GM18508 (cell line): Measurements from ENCODE around the gene CDK19.
"Not testable (repeated sequence)": the region's sequence is repeated elsewhere in the genome, so short reads cannot be mapped to it uniquely, and the experiment has no call there.

Experiments used
- ATAC-seq: cut with Tn5 transposase; IDR thresholded peaks from one replicate; pipeline ENCODE4 v1.9.1; 2021; ENCODE audit warnings: moderate number of reproducible peaks; ENCODE audit not compliant: insufficient read depth, unreplicated experiment

CDK19 gene

DNA sequence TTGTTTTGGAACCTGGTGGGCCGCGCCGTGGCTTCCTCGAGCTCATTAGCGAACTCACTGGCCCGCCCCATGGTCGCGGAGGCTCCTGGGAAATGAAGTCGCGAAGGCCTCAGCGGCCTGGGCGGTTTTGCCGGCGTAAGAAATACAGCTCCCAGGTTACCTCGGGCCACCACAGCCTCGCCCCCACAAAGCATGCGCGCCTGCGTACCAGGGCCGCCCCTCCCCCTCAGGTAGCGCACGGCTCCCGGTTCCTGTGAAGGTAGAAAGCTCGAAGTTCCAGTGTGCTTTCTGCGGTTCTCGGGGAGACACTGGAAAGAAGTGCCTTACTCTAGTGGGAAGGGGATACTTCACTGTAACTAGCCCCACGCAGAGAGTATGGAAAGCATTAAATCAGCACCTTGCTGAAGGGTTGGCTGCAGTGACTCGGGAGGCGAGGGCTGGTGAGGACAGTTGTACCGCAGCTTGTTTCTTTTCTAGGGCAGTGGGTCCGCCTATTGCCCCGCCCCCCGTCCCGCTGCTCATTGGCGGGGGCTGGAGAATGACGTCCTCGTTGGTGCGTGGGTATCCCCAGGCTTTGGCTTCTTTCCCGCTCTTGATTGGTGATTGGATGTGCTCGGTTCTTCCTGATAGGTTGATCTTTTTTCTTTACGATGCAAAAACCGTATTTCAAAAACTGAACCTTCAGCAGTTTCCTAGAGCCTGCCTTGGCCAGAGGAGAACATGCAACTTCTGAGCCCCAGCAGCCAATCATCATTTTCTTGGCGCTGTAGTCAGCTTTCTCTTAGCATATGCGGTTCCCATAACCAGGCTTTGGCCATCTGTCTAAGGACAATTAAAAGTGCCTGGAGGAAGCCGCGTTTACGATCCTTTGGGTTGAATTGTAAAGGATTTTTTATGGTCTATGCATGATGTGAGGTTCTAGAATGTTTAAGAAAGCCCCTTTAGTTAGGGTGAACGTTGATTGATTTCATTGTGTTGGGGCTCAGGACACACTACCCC is at the start of gene CDK19:
Gene CDK19, minus strand, starts transcription at position 59 of the 999 bp plus-strand sequence. CDS start 333 bp downstream, outside the sequence.
- ATAC-seq = peak; percentile 62

DNA sequence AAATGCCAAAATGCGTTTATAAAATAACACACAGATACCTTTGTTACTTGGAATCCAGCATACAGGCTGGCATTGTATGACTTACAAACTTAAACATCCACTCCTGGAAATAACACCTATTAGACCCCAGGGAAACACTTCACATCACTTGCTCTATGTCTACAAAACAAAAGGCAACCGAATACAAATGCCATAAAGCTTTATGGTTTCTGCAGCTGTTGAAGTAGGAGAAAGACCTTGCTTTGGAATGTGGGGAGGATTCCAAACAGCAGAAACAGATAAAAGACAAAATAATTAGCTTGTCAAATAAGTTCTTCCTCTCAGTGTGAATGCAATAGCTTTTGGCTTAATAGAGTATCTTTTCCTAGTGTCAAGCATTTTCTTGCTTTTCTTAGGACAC is 49.6 kb upstream of the CDK19 start:
- ATAC-seq = no peak

GRCh38 chr6:110859335-110859792 is 44.1 kb upstream of the CDK19 start:
- no peak for ATAC-seq

DNA sequence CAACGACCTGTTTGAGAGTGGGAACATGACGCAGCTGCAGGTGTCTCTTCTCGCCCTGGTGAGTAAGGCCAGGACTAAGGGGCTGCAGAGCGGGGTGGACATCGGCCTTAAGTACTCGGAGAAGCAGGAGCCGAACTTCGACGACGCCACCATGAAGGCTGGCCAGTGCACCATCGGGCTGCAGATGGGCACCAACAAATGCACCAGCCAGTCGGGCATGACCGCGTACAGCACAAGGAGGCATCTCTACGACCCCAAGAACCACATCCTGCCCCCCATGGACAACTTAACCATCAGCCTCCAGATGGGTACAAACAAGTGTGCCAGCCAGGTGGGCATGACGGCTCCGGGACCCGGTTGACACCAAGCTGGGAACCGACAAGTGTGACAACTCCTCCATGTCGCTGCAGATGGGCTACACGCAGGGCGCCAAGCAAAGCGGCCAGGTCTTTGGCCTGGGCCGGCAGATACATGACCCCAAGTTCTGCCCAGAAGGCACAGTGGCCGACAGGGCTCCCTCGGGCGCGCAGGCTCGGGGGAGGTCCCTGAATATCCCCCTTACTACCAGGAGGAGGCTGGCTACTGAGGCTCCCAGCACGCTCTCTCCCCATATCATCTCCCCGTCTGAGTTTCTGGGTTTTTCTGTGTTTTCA is 43.4 kb upstream of the CDK19 start:
- no peak for ATAC-seq

GRCh38 chr6:110858016-110858415 is 42.7 kb upstream of the CDK19 start:
- no peak for ATAC-seq

DNA sequence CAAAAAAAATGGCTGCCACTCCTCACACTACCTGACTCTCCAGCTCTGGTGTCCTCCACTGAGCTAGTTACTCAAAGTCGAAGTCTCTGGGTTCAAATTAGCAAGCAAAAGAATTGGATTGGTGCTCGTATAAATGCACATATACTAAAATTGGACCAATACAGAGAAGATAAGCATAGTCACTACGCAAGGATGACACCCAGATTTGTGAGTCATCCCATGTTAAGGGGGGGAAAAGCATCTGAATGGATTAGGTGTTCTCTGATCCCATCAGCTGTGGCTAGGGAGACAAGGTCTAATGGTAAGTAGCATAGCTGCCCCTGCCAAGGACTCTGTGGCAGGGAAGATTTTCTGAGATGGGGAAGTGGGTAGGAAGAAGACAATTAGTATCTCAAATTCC is 41.0 kb upstream of the CDK19 start:
- ATAC-seq = no peak

GRCh38 chr6:110853754-110854477 is 38.6 kb upstream of the CDK19 start:
- no peak for ATAC-seq

DNA sequence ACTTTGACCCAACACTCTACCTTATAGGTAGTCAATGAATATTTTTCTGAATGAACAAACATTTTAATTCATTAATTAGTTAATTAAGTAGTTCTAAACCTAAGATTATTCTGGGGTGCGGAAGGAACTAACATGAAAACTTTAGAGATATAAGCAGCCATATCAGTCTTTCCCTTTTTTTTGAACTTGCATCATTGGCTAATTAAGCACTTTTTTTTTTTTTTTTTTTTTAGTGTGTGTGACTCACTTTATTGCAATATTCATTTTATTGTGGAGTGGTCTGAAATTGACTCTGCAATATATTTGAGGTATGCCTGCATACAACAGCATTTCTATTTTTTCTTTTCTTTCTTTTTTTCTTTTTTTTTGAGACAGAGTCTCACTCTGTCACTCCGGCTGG is 37.5 kb upstream of the CDK19 start:
- no peak for ATAC-seq

- ATAC-seq = no peak
Measured at GRCh38 chr6:110849781-110850180, 34.5 kb upstream of the CDK19 start.

DNA sequence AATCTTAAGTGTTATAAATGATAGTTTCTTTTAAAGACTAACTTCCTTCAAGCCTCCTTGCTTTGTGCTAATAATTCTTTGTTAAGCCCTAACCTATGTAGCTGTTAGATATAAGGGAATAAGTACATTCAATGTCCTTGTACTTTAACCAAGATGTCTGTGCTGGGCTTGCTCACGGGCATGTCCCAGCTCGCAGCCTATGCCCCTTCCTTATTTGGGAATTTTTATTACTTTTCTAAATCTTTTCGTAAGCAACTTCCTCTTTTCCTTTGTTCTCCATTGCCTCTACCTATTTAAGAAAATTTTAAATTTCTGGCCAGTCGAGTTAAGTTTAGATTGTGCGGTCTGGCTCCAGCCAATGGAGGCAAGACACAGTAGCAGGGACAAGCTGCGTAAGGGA is 26.0 kb upstream of the CDK19 start:
- no peak for ATAC-seq

GRCh38 chr6:110835751-110836150 is 20.5 kb upstream of the CDK19 start:
- not testable (repeated sequence) for ATAC-seq

GRCh38 chr6:110833831-110834230 is 18.6 kb upstream of the CDK19 start:
- no peak for ATAC-seq

- ATAC-seq = no peak
Measured at GRCh38 chr6:110831405-110831804, 16.1 kb upstream of the CDK19 start.

- no peak for ATAC-seq
Measured at GRCh38 chr6:110828396-110828795, 13.1 kb upstream of the CDK19 start.

DNA sequence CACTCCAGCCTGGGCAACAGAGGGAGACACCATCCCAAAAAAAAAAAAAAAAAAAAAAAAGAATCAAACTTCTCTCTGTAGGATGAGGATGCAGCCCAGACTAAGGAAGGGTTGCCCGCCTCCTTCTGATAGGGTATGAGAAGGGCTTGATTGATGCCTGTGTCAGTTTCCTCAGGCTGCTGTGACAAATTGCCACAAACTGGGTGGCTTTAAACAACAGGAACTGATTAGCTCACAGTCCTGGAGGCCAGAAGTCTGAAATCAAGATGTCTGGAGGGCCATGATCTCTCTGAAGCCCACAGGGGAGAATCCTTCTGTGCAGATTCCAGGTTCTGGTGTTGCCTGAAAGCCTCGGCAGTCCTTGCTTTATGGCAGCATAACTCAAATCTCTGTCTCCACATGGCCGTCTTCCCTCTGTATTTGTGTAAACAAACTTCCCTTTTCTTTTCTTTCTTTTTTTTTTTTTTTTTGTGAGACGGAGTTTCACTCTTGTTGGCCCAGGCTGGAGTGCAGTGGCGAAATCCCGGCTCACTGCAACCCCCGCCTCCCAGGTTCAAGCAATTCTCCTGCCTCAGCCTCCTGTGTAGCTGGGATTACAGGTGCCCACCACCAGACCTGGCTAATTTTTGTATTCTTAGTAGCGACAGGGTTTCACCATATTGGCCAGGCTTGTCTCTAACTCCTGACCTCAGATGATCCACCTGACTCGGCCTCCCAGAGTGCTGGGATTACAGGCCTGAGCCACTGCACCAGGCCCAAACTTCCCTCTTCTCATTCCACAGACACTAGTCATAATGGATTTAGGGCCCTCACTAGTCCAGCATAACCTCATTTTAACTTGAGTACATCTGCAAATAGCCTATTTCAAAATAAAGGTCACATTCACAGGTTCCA is 11.2 kb upstream of the CDK19 start:
- no peak for ATAC-seq

GRCh38 chr6:110823146-110823545 is 7.9 kb upstream of the CDK19 start:
- no peak for ATAC-seq

GRCh38 chr6:110822249-110822648 is 7.0 kb upstream of the CDK19 start:
- no peak for ATAC-seq

GRCh38 chr6:110816677-110817076 is 1.4 kb upstream of the CDK19 start:
- ATAC-seq = no peak

- no peak for ATAC-seq
Measured at GRCh38 chr6:110815015-110815410, 256 bp downstream of the CDK19 start.
